ENCODE measurements around the gene MTG1. TPM values are rescaled to one million over a fixed set of nuclear protein-coding genes. Genes with fewer than 3 reads are reported as not detected.

MTG1 gene
- total and polyA plus RNA-seq, 10 of the 15 experiments (the other 5 are each of a cell fraction or from before 2014, with no cell fraction given): 6.2 to 104 (median 62.5) TPM

DNA sequence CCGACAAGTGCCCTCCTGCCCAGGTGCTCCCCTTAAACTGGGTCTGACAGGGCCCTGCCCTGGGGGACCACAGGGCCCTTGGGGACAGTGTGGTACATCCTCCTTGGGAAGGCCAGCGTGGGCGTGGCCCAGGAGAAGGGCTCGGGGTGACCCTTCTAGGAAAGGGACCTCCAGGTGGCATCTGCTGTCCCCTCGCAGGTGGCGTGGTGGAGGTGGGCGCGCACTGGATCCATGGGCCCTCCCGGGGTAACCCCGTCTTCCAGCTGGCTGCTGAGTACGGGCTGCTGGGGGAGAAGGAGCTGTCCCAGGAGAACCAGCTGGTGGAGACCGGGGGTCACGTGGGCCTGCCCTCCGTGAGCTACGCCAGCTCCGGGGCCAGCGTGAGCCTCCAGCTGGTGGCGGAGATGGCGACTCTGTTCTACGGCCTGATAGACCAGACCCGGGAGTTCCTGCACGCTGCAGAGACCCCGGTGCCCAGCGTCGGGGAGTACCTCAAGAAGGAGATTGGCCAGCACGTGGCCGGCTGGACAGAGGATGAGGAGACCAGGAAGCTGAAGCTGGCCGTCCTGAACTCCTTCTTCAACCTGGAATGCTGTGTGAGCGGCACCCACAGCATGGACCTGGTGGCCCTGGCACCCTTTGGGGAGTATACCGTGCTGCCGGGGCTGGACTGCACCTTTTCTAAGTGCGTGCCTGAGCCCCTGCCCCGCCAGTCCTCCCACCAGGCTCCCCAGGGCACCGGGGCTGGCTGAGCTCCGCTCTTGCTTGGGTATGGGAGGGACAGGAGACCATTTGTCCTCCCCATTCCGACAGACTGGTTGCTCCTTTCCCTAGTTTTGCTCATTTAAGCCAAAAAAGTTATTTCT, 13.9 kb upstream of the MTG1 start:
- peaks cover 3% of the 10 kb centered on the region; the same call in 1 of the 2 replicates for H3K79me2 ChIP-seq (ENCODE audit: control insufficient read depth, insufficient read depth, low read length)
- RAD21 ChIA-PET (ENCODE audit: unreplicated experiment): interaction anchor here (2.2 to 3.8 kb wide), 2 partner anchors 8 to 10 kb away, joined by 7 to 13 read pairs; no protein-coding TSS in a partner anchor
- no peaks in the 10 kb centered on the region for H3K9me3 ChIP-seq (replicated peaks; ENCODE audit: control insufficient read depth, insufficient read depth, low read length)
- peak overlapping the region; percentile 85 for H3K4me3 ChIP-seq
- FAIRE-seq (no peak), DNase-seq (ENCODE audit: low read depth, low spot score) (no peak), ATAC-seq (no peak)
- BruUV-seq (replicated peaks): no TSS peak
- TF ChIP-seq HDGF (IDR thresholded peaks at IDR 0.05): 0 out of 2 replicates have a peak, but pooled peaks have one; percentile 17
- TF ChIP-seq POLR2A (IDR thresholded peaks at IDR 0.05; ENCODE audit: low read depth, low read length): peak; percentile 13
- no peak for TF ChIP-seq NRF1 (conservative IDR thresholded peaks at IDR 0.05; ENCODE audit: low read depth, low read length)
- no peaks in the 10 kb centered on the region for H4K20me1 ChIP-seq (ENCODE audit: control insufficient read depth, insufficient read depth)
- peak overlapping the region; percentile 80 for H2AFZ ChIP-seq (ENCODE audit: control insufficient read depth, low read depth, low read length)
- in situ Hi-C loops (cut with MboI) (no loop called here), intact Hi-C loops (cut with micrococcal nuclease; ENCODE audit: unreplicated experiment) (no loop called here)
- peaks cover 9% of the 10 kb centered on the region for H3K4me1 ChIP-seq (ENCODE audit: control insufficient read depth, insufficient read depth, low read length)
- WGBS (ENCODE audit: insufficient coverage, insufficient replicate concordance, low lambda C conversion rate, missing lambda C conversion rate): 76% methylated on average over 31 of the region's 36 CpGs
- H3K36me3 ChIP-seq (ENCODE audit: control insufficient read depth in 2 of 2, insufficient read depth in 2 of 2, low read length in 1 of 2): no peaks in the 10 kb centered on the region
- H3K9ac ChIP-seq (ENCODE audit: control insufficient read depth, insufficient read depth, low read length): peak overlapping the region; percentile 70
- SMC1A ChIA-PET (ENCODE audit: uncharacterized antibody, unreplicated experiment): interaction anchor here (1.5 kb wide), 1 partner anchor 50 kb away, joined by 5 read pairs; no protein-coding TSS in a partner anchor
- H3K27ac ChIP-seq (ENCODE audit: control insufficient read depth, insufficient read depth): peak overlapping the region; percentile 48; the same call in 1 of the 2 replicates
- H3K27me3 ChIP-seq (replicated peaks in 1 of 2; ENCODE audit: control insufficient read depth in 2 of 2, insufficient read depth in 2 of 2, low read length in 1 of 2): no peaks in the 10 kb centered on the region
- CTCF ChIA-PET: interaction anchor here (1.3 kb wide), 1 partner anchor 12 kb away, joined by 3 read pairs; no protein-coding TSS in a partner anchor
- peak overlapping the region; percentile 68 for H3K4me2 ChIP-seq (ENCODE audit: control insufficient read depth, insufficient read depth)
- POLR2A ChIA-PET: interaction anchor here (1.7 kb wide), 1 partner anchor 11 kb away, joined by 4 read pairs; no protein-coding TSS in a partner anchor

DNA sequence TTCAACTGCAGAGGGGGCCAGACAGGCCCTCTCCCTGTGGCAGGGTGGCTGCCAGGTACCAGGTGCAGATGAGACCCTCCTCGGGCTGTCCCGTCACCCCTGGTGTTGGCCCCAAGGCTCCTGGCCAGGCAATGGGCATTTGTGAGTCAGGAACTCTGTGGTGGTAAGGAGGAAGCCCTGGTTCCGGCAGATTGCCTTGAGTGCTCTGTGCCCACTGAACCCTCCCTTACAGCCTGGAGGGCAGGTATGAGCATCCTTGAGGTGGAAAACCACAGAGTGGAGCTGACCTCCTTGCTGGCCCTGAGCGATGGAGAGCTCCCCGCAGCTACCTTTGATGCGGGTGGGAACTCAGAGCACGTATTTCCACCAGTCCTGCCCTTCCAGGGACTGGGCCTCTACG, 12.9 kb upstream of the MTG1 start:
- Histone ChIP-seq H3K4me1 (ENCODE audit: control insufficient read depth, insufficient read depth, low read length) (peaks cover 9% of the 10 kb centered on the region), H3K9ac (ENCODE audit: control insufficient read depth, insufficient read depth, low read length) (no peak overlapping the region), H3K4me2 (ENCODE audit: control insufficient read depth, insufficient read depth) (no peak overlapping the region; the same call in 1 of the 2 replicates), H3K27ac (ENCODE audit: control insufficient read depth, insufficient read depth) (no peak overlapping the region), H3K9me3 (replicated peaks; ENCODE audit: control insufficient read depth, insufficient read depth, low read length) (no peaks in the 10 kb centered on the region), H3K27me3 (replicated peaks in 1 of 2; ENCODE audit: control insufficient read depth in 2 of 2, insufficient read depth in 2 of 2, low read length in 1 of 2) (no peaks in the 10 kb centered on the region), H3K36me3 (ENCODE audit: control insufficient read depth in 2 of 2, insufficient read depth in 2 of 2, low read length in 1 of 2) (no peaks in the 10 kb centered on the region), H3K4me3 (no peak overlapping the region), H2AFZ (ENCODE audit: control insufficient read depth, low read depth, low read length) (no peak overlapping the region), H4K20me1 (ENCODE audit: control insufficient read depth, insufficient read depth) (no peaks in the 10 kb centered on the region), H3K79me2 (ENCODE audit: control insufficient read depth, insufficient read depth, low read length) (peaks cover 3% of the 10 kb centered on the region; the same call in 1 of the 2 replicates)
- intact Hi-C loops (cut with micrococcal nuclease; ENCODE audit: unreplicated experiment) (no loop called here), in situ Hi-C loops (cut with MboI) (no loop called here)
- ChIA-PET RAD21 (ENCODE audit: unreplicated experiment) (interaction anchor here (3.8 kb wide), 1 partner anchor 9 kb away, joined by 13 read pairs; no protein-coding TSS in a partner anchor), CTCF (interaction anchor here (1.3 kb wide), 1 partner anchor 11 kb away, joined by 3 read pairs; no protein-coding TSS in a partner anchor), POLR2A (interaction anchor here (1.7 kb wide), 1 partner anchor 10 kb away, joined by 4 read pairs; no protein-coding TSS in a partner anchor), SMC1A (ENCODE audit: uncharacterized antibody, unreplicated experiment) (interaction anchor here (1.5 kb wide), 1 partner anchor 52 kb away, joined by 5 read pairs; no protein-coding TSS in a partner anchor)
- BruUV-seq (replicated peaks): no TSS peak
- DNase-seq (ENCODE audit: low read depth, low spot score): no peak
- WGBS (ENCODE audit: insufficient coverage, insufficient replicate concordance, low lambda C conversion rate, missing lambda C conversion rate): 36% methylated on average over 8 of the region's 8 CpGs
- no peak for ATAC-seq
- no peak for FAIRE-seq
- TF ChIP-seq MYC (IDR thresholded peaks at IDR 0.05; ENCODE audit: insufficient read depth, insufficient read length, insufficient replicate concordance, low read length, severe bottlenecking) (no peak), FOXK2 (IDR thresholded peaks at IDR 0.05) (no peak), GATAD2B (conservative IDR thresholded peaks at IDR 0.05; ENCODE audit: low read depth) (no peak), NFYA (IDR thresholded peaks at IDR 0.05; ENCODE audit: borderline replicate concordance, low read depth, low read length) (no peak), HDAC2 (IDR thresholded peaks at IDR 0.05) (no peak), BMI1 (IDR thresholded peaks at IDR 0.05; ENCODE audit: borderline replicate concordance) (no peak), SIX5 (IDR thresholded peaks at IDR 0.05; ENCODE audit: low read depth, low read length, severe bottlenecking) (no peak), NFIC (IDR thresholded peaks at IDR 0.05; ENCODE audit: low read depth, low read length) (no peak), YBX1 (IDR thresholded peaks at IDR 0.05) (no peak)
- TF ChIP-seq, protein P1, sequence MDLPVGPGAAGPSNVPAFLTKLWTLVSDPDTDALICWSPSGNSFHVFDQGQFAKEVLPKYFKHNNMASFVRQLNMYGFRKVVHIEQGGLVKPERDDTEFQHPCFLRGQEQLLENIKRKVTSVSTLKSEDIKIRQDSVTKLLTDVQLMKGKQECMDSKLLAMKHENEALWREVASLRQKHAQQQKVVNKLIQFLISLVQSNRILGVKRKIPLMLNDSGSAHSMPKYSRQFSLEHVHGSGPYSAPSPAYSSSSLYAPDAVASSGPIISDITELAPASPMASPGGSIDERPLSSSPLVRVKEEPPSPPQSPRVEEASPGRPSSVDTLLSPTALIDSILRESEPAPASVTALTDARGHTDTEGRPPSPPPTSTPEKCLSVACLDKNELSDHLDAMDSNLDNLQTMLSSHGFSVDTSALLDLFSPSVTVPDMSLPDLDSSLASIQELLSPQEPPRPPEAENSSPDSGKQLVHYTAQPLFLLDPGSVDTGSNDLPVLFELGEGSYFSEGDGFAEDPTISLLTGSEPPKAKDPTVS (IDR thresholded peaks at IDR 0.05; ENCODE audit: low read depth, low read length): no peak
- TF ChIP-seq, protein P2, sequence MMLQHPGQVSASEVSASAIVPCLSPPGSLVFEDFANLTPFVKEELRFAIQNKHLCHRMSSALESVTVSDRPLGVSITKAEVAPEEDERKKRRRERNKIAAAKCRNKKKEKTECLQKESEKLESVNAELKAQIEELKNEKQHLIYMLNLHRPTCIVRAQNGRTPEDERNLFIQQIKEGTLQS (IDR thresholded peaks at IDR 0.05; ENCODE audit: borderline replicate concordance, extremely low read depth, low read depth, low read length): no peak
